HL-60 (cell line): Measurements from ENCODE around the gene HMCN1.

Experiments
- POLR2AphosphoS5 ChIP-seq: IDR thresholded peaks from 2 replicates; pipeline ENCODE4 v1.6.1; 2012; ENCODE audit warnings: low read depth
- SPI1 ChIP-seq: IDR thresholded peaks from 2 replicates; pipeline ENCODE4 v1.6.1; 2012; ENCODE audit warnings: low read depth, mild to moderate bottlenecking, borderline replicate concordance

DNA sequence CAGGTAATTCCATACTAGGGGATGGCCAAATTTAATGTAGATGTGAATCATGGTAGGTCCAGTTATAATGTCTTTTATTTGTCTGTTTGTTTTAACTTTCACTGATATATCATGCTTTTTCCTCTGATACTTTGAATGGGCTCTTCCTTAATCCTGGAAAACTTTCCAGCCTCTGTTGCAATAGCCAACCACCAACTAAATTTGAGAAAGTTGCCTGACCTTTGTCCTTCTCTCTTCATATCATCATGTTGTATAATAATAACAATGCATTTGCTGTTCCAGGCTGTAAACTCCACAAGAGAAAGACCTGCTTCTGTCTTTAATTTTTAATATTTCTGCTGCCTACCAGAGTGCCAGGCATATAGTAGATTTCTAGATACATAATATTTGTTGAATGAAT, 146.1 kb downstream of the HMCN1 start:
- TF ChIP-seq SPI1 = no peak
- TF ChIP-seq POLR2AphosphoS5 = no peak
